ENCODE data around the gene CLIC1. TPM values are rescaled to one million over a fixed set of nuclear protein-coding genes. Genes with fewer than 3 reads are reported as not detected.

The CLIC1 gene
- total RNA-seq: 100 to 1,000 TPM; 176 to 426 (median 217) TPM
- 100 to 1,000 TPM; 109 to 252 (median 146) TPM for polyA plus RNA-seq
- long read RNA-seq, donor 1, transcript CLIC1-208 (6 exons, 1,254 nt): major isoform, 134 of 190 reads
- long read RNA-seq, donor 1, partial matches to known transcripts: 56 of 190 reads
- long read RNA-seq, donor 1, other reads (novel, unspliced or antisense): 0 of 190 reads
- long read RNA-seq, donor 2, transcript CLIC1-208 (6 exons, 1,254 nt): major isoform, 112 of 184 reads
- long read RNA-seq, donor 2, partial matches to known transcripts: 70 of 184 reads
- long read RNA-seq, donor 2, other reads (novel, unspliced or antisense): 0 of 184 reads
- long read RNA-seq, donor 3, transcript CLIC1-208 (6 exons, 1,254 nt): major isoform, 110 of 130 reads
- long read RNA-seq, donor 3, partial matches to known transcripts: 18 of 130 reads
- long read RNA-seq, donor 3, other reads (novel, unspliced or antisense): 0 of 130 reads
- long read RNA-seq, donor 4, transcript CLIC1-208 (6 exons, 1,254 nt): major isoform, 114 of 141 reads
- long read RNA-seq, donor 4, transcript CLIC1-210 (7 exons, 1,098 nt): minor isoform, 6 of 141 reads
- long read RNA-seq, donor 4, partial matches to known transcripts: 6 of 141 reads
- long read RNA-seq, donor 4, other reads (novel, unspliced or antisense): 15 of 141 reads
- long read RNA-seq, donor 5, transcript CLIC1-210 (7 exons, 1,098 nt): minor isoform, 8 of 263 reads
- long read RNA-seq, donor 5, transcript CLIC1-208 (6 exons, 1,254 nt): major isoform, 240 of 263 reads
- long read RNA-seq, donor 5, partial matches to known transcripts: 6 of 263 reads
- long read RNA-seq, donor 5, other reads (novel, unspliced or antisense): 9 of 263 reads
- long read RNA-seq, donor 6, transcript CLIC1-208 (6 exons, 1,254 nt): major isoform, 90 of 107 reads
- long read RNA-seq, donor 6, partial matches to known transcripts: 5 of 107 reads
- long read RNA-seq, donor 6, other reads (novel, unspliced or antisense): 12 of 107 reads
- long read RNA-seq, donor 7, transcript CLIC1-208 (6 exons, 1,254 nt): major isoform, 59 of 81 reads
- long read RNA-seq, donor 7, partial matches to known transcripts: 21 of 81 reads
- long read RNA-seq, donor 7, other reads (novel, unspliced or antisense): 0 of 81 reads
- long read RNA-seq, donor 8, transcript CLIC1-208 (6 exons, 1,254 nt): major isoform, 186 of 267 reads
- long read RNA-seq, donor 8, transcript CLIC1-210 (7 exons, 1,098 nt): minor isoform, 5 of 267 reads
- long read RNA-seq, donor 8, partial matches to known transcripts: 71 of 267 reads
- long read RNA-seq, donor 8, other reads (novel, unspliced or antisense): 5 of 267 reads
- long read RNA-seq, donor 9, transcript CLIC1-208 (6 exons, 1,254 nt): major isoform, 87 of 118 reads
- long read RNA-seq, donor 9, partial matches to known transcripts: 27 of 118 reads
- long read RNA-seq, donor 9, other reads (novel, unspliced or antisense): 0 of 118 reads
- long read RNA-seq, donor 10, transcript CLIC1-208 (6 exons, 1,254 nt): major isoform, 46 of 80 reads
- long read RNA-seq, donor 10, partial matches to known transcripts: 34 of 80 reads
- long read RNA-seq, donor 10, other reads (novel, unspliced or antisense): 0 of 80 reads

GRCh38 chr6:31736021-31736767, at the start of gene CLIC1:
Gene CLIC1 (minus strand): TSS chr6:31736530. CDS start chr6:31736300, 230 bp downstream.
- peaks cover 0 to 28% of the 10 kb centered on the region in 2 donors for H3K36me3 ChIP-seq (replicated peaks in 1 of 2)
- H3K27me3 ChIP-seq: no peaks in the 10 kb centered on the region
- H3K9me3 ChIP-seq (replicated peaks in 1 of 3): no peaks in the 10 kb centered on the region
- WGBS, 4 donors: 0 to 1% (median 1%) methylated on average over 16 to 24 of the region's 24 CpGs
- H3K4me3 ChIP-seq: peak within 1 kb of the TSS; percentile 38 to 92 (median 50)
- intact Hi-C loops (cut with DNase I): loop anchor here in 1 of 2 donors (10.0 kb wide), 1 partner anchor 1679 kb away; the partner anchor contains the start of genes CUTA and PHF1
- peak within 1 kb of the TSS; percentile 70 to 98 (median 81) for H3K27ac ChIP-seq
- TF ChIP-seq POLR2A (IDR thresholded peaks at IDR 0.05): peak; percentile 76 to 82
- TF ChIP-seq CTCF (IDR thresholded peaks at IDR 0.05): no peak
- peaks cover 18 to 73% of the 10 kb centered on the region in 2 donors for H3K4me1 ChIP-seq (replicated peaks in 1 of 2)
- DNase-seq: peak; percentile 84 to 92 (median 85)

GRCh38 chr6:31785475-31785874, 49.1 kb upstream of the CLIC1 start:
- intact Hi-C loops (cut with DNase I): no loop called here
- 90 to 94% (median 93%) methylated on average over 6 to 11 of the region's 11 CpGs for WGBS, 4 donors
- H3K27me3 ChIP-seq: no peaks in the 10 kb centered on the region
- H3K36me3 ChIP-seq (replicated peaks in 1 of 2): peaks cover 0 to 62% of the 10 kb centered on the region in 2 donors
- no peaks in the 10 kb centered on the region for H3K4me1 ChIP-seq (replicated peaks in 1 of 2)
- DNase-seq: no peak
- H3K27ac ChIP-seq: no peak overlapping the region
- TF ChIP-seq POLR2A (IDR thresholded peaks at IDR 0.05): no peak
- no peak for TF ChIP-seq CTCF (IDR thresholded peaks at IDR 0.05)
- H3K4me3 ChIP-seq: no peak overlapping the region
- H3K9me3 ChIP-seq (replicated peaks in 1 of 3): no peaks in the 10 kb centered on the region

GRCh38 chr6:31784098-31784925, 48.0 kb upstream of the CLIC1 start:
- intact Hi-C loops (cut with DNase I): no loop called here
- Histone ChIP-seq H3K27me3 (no peaks in the 10 kb centered on the region), H3K36me3 (replicated peaks in 1 of 2) (peaks cover 0 to 70% of the 10 kb centered on the region in 2 donors), H3K9me3 (replicated peaks in 1 of 3) (no peaks in the 10 kb centered on the region), H3K27ac (no peak overlapping the region), H3K4me1 (replicated peaks in 1 of 2) (no peaks in the 10 kb centered on the region), H3K4me3 (no peak overlapping the region)
- TF ChIP-seq POLR2A (IDR thresholded peaks at IDR 0.05) (no peak), CTCF (IDR thresholded peaks at IDR 0.05) (no peak)
- DNase-seq: no peak
- 91 to 93% (median 92%) methylated on average over 12 to 15 of the region's 15 CpGs for WGBS, 4 donors
